ENCODE results near the gene IGSF23. TPM values are rescaled to one million over a fixed set of nuclear protein-coding genes. Genes with fewer than 3 reads are reported as not detected.

Gene IGSF23
- total and polyA plus RNA-seq, 3 donors from 2014 or later: 0.37 to 0.79 TPM; not detected in 1

DNA sequence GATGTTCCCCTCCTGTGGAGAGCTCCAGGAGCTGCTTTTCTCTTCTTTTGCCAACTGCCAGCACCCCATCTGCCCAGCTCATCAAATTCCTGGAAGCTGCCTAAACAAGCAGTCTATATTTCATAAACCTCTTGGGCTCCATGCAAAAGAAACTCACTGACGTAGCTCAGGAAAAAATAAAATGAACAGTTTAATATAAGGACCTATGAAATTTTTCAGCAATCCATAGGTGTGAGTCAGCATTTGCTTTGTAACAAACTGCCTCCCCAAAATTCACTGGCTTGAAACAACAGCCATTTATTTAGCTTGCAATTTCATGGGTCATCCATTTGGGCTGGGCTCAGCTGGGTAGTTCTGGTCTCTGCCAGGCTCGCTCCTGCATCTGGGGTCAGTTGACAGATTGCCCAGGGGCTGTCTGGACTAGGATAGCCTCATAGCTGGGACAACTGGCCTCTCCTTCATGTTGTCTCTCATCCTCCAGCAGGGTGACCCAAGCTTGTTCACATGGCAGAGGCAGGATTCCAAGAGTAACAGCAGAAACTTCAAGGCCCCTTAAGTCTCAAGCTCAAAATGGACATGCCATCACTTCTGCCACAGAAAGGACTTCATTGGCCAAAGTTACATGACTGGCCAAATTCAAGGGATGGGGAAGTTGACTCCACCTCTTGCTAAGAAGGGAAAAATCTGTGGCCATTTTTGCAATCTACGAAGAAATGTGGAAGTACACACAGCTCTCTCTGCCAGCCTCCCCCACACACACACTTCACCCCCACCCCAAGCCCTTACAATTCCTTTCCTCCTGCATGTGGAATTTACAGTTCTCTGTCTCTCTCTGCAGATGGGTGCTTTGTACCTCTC is 22.4 kb downstream of the IGSF23 start:
- Histone ChIP-seq H3K27me3 (no peaks in the 10 kb centered on the region), H3K4me1 (peaks cover 3% of the 10 kb centered on the region), H3K27ac (no peak overlapping the region), H3K4me3 (no peak overlapping the region), H3K36me3 (ENCODE audit: low read depth, missing control alignments) (no peaks in the 10 kb centered on the region), H3K9me3 (no peaks in the 10 kb centered on the region)
- no peak for DNase-seq
- intact Hi-C loops (cut with DNase I; ENCODE audit: low total_unique reads): no loop called here
- TF ChIP-seq CTCF (IDR thresholded peaks at IDR 0.05) (no peak), POLR2A (IDR thresholded peaks at IDR 0.05) (no peak)
- 71 to 86% methylated on average over 2 to 3 of the region's 3 CpGs for WGBS, 2 donors

GRCh38 chr19:44636439-44637389 is 23.4 kb downstream of the IGSF23 start:
- no peak overlapping the region for H3K4me3 ChIP-seq
- no peak for DNase-seq
- no peaks in the 10 kb centered on the region for H3K9me3 ChIP-seq
- H3K36me3 ChIP-seq (ENCODE audit: low read depth, missing control alignments): no peaks in the 10 kb centered on the region
- no peaks in the 10 kb centered on the region for H3K27me3 ChIP-seq
- TF ChIP-seq CTCF (IDR thresholded peaks at IDR 0.05) (no peak), POLR2A (IDR thresholded peaks at IDR 0.05) (no peak)
- H3K27ac ChIP-seq: no peak overlapping the region
- intact Hi-C loops (cut with DNase I; ENCODE audit: low total_unique reads): no loop called here
- 73 to 76% methylated on average over 11 of the region's 11 CpGs for WGBS, 2 donors
- peaks cover 3% of the 10 kb centered on the region for H3K4me1 ChIP-seq

DNA sequence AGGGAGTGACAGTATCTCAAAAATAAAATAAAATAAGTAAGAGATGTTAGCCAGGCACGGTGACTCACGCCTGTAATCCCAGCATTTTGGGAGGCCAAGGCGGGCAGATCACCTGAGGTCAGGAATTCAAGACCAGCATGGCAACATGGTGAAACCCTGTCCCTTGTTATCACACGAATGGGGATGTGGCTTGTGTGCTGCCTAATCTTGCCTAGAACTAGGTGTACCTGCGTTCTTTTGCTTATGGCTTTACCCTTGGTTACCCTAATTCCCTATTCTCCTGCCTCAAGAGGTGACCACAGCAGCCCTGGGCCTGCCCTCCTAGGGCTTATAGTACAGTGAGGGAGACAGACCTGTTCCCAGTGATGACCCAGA is 24.0 kb downstream of the IGSF23 start:
- TF ChIP-seq POLR2A (IDR thresholded peaks at IDR 0.05) (no peak), CTCF (IDR thresholded peaks at IDR 0.05) (no peak)
- DNase-seq: no peak
- Histone ChIP-seq H3K4me3 (no peak overlapping the region), H3K4me1 (peaks cover 3% of the 10 kb centered on the region), H3K27ac (no peak overlapping the region), H3K27me3 (no peaks in the 10 kb centered on the region), H3K36me3 (ENCODE audit: low read depth, missing control alignments) (no peaks in the 10 kb centered on the region), H3K9me3 (no peaks in the 10 kb centered on the region)
- intact Hi-C loops (cut with DNase I; ENCODE audit: low total_unique reads): no loop called here
- 93 to 96% methylated on average over 5 of the region's 5 CpGs for WGBS, 2 donors

GRCh38 chr19:44640518-44640917 is 27.2 kb downstream of the IGSF23 start:
- no peaks in the 10 kb centered on the region for H3K9me3 ChIP-seq
- DNase-seq: no peak
- no peaks in the 10 kb centered on the region for H3K36me3 ChIP-seq (ENCODE audit: low read depth, missing control alignments)
- no peak overlapping the region for H3K27ac ChIP-seq
- H3K27me3 ChIP-seq: no peaks in the 10 kb centered on the region
- 88 to 93% methylated on average over 3 of the region's 3 CpGs for WGBS, 2 donors
- TF ChIP-seq CTCF (IDR thresholded peaks at IDR 0.05) (no peak), POLR2A (IDR thresholded peaks at IDR 0.05) (no peak)
- H3K4me1 ChIP-seq: peaks cover 3% of the 10 kb centered on the region
- intact Hi-C loops (cut with DNase I; ENCODE audit: low total_unique reads): no loop called here
- H3K4me3 ChIP-seq: no peak overlapping the region
